ENCODE data around the gene VPS13D.

Gene VPS13D

GRCh38 chr1:12508849-12509248 is 279.0 kb downstream of the VPS13D start:
- H3K4me3 ChIP-seq (replicated peaks in 1 of 2; ENCODE audit: low read depth in 2 of 2, low read length in 2 of 2) = no peak overlapping the region
- no peak for TF ChIP-seq CTCF (IDR thresholded peaks at IDR 0.05; ENCODE audit: low read depth, low read length)
- no peak for DNase-seq (ENCODE audit: low read depth in 2 of 2)

GRCh38 chr1:12511128-12511484 is 281.3 kb downstream of the VPS13D start:
- no peak overlapping the region for H3K4me3 ChIP-seq (replicated peaks in 1 of 2; ENCODE audit: low read depth in 2 of 2, low read length in 2 of 2)
- no peak for DNase-seq (ENCODE audit: low read depth in 2 of 2)
- TF ChIP-seq CTCF (IDR thresholded peaks at IDR 0.05; ENCODE audit: low read depth, low read length) = no peak

GRCh38 chr1:12511516-12512468 is 282.0 kb downstream of the VPS13D start:
- no peak overlapping the region for H3K4me3 ChIP-seq (replicated peaks in 1 of 2; ENCODE audit: low read depth in 2 of 2, low read length in 2 of 2)
- DNase-seq (ENCODE audit: low read depth in 2 of 2) = peak in 1 of 2 donors; percentile 38
- no peak for TF ChIP-seq CTCF (IDR thresholded peaks at IDR 0.05; ENCODE audit: low read depth, low read length)

GRCh38 chr1:12513181-12513580 is 283.4 kb downstream of the VPS13D start:
- no peak for TF ChIP-seq CTCF (IDR thresholded peaks at IDR 0.05; ENCODE audit: low read depth, low read length)
- no peak overlapping the region for H3K4me3 ChIP-seq (replicated peaks in 1 of 2; ENCODE audit: low read depth in 2 of 2, low read length in 2 of 2)
- DNase-seq (ENCODE audit: low read depth in 2 of 2) = no peak

- DNase-seq (ENCODE audit: low read depth in 2 of 2) = no peak
- no peak overlapping the region for H3K4me3 ChIP-seq (replicated peaks in 1 of 2; ENCODE audit: low read depth in 2 of 2, low read length in 2 of 2)
- no peak for TF ChIP-seq CTCF (IDR thresholded peaks at IDR 0.05; ENCODE audit: low read depth, low read length)
Observed at GRCh38 chr1:12514590-12514989, 284.8 kb downstream of the VPS13D start.

- no peak for TF ChIP-seq CTCF (IDR thresholded peaks at IDR 0.05; ENCODE audit: low read depth, low read length)
- no peak for DNase-seq (ENCODE audit: low read depth in 2 of 2)
- no peak overlapping the region for H3K4me3 ChIP-seq (replicated peaks in 1 of 2; ENCODE audit: low read depth in 2 of 2, low read length in 2 of 2)
Observed at GRCh38 chr1:12515234-12515633, 285.4 kb downstream of the VPS13D start.
